HepG2 (cell line): ENCODE data around the gene MEX3A. TPM values are rescaled to one million over a fixed set of nuclear protein-coding genes. Genes with fewer than 3 reads are reported as not detected.

Experiments used
- BCLAF1 ChIP-seq: fragments of 450-650 bp; IDR thresholded peaks from 2 replicates; pipeline ENCODE4 v1.6.1; 2017; ENCODE audit warnings: mild to moderate bottlenecking
- CCDC6 ChIP-seq: sonication (generic); formaldehyde crosslinking; IDR thresholded peaks from 2 replicates; pipeline ENCODE4 v1.8.1; 2022; ENCODE audit warnings: mild to moderate bottlenecking, missing genetic modification reagents, moderate library complexity
- GATA4 ChIP-seq: sonication (generic); IDR thresholded peaks from 2 replicates; pipeline ENCODE4 v1.6.1; 2016; ENCODE audit warnings: antibody characterized with exemption, low read depth, borderline replicate concordance
- HHEX ChIP-seq: IDR thresholded peaks from 2 replicates; pipeline ENCODE4 v1.6.1; 2016; ENCODE audit warnings: control low read depth
- HOXD1 ChIP-seq: sonication (generic); formaldehyde crosslinking; IDR thresholded peaks from 2 replicates; pipeline ENCODE4 v1.5.0; 2020; ENCODE audit warnings: missing genetic modification reagents
- JUNB ChIP-seq: sonication (generic); formaldehyde crosslinking; IDR thresholded peaks from 2 replicates; pipeline ENCODE4 v1.8.0; 2022; ENCODE audit warnings: missing genetic modification reagents, mild to moderate bottlenecking, borderline replicate concordance
- MTA3 ChIP-seq: sonication (generic); formaldehyde crosslinking; IDR thresholded peaks from 2 replicates; pipeline ENCODE4 v1.4.0; 2020; ENCODE audit warnings: missing genetic modification reagents
- NKX3-1 ChIP-seq: sonication (generic); formaldehyde crosslinking; IDR thresholded peaks from 2 replicates; pipeline ENCODE4 v1.5.0; 2020; ENCODE audit warnings: missing genetic modification reagents
- PHF5A ChIP-seq: IDR thresholded peaks from one replicate; pipeline ENCODE4 v1.6.1; 2018; ENCODE audit warnings: low read depth, missing genetic modification reagents; ENCODE audit not compliant: unreplicated experiment
- RAD51 ChIP-seq: fragments of 450-650 bp; IDR thresholded peaks from 2 replicates; pipeline ENCODE4 v1.6.1; 2016; ENCODE audit warnings: borderline replicate concordance
- RELA ChIP-seq: sonication (generic); formaldehyde crosslinking; IDR thresholded peaks from 2 replicates; pipeline ENCODE4 v1.4.0; 2020; ENCODE audit warnings: missing genetic modification reagents
- RFXANK ChIP-seq: IDR thresholded peaks from 2 replicates; pipeline ENCODE4 v1.6.1; 2016
- SP4 ChIP-seq: sonication (generic); formaldehyde crosslinking; IDR thresholded peaks from 2 replicates; pipeline ENCODE4 v1.8.1; 2023; ENCODE audit warnings: mild to moderate bottlenecking, missing genetic modification reagents
- TAF1 ChIP-seq: sonication (generic); formaldehyde crosslinking; IDR thresholded peaks from 2 replicates; pipeline ENCODE4 v1.4.0; 2020; ENCODE audit warnings: missing genetic modification reagents
- THAP11 ChIP-seq: IDR thresholded peaks from 2 replicates; pipeline ENCODE4 v1.6.1; 2016; ENCODE audit warnings: missing biosample characterization, missing genetic modification reagents
- TMF1 ChIP-seq: sonication (generic); formaldehyde crosslinking; IDR thresholded peaks from 2 replicates; pipeline ENCODE4 v1.8.1; 2022; ENCODE audit warnings: low read depth, missing genetic modification reagents
- ZNF563 ChIP-seq: sonication (generic); formaldehyde crosslinking; IDR thresholded peaks from 2 replicates; pipeline ENCODE4 v1.8.0; 2022; ENCODE audit warnings: mild to moderate bottlenecking, moderate library complexity, missing genetic modification reagents
- ZNF674 ChIP-seq: sonication (generic); formaldehyde crosslinking; IDR thresholded peaks from 2 replicates; pipeline ENCODE4 v1.5.0; 2020; ENCODE audit warnings: low read depth, mild to moderate bottlenecking, missing genetic modification reagents
- polyA plus RNA-seq, 8 experiments: library from polyadenylated mRNA; depleted of rRNA in 3 of 8; stranded (reverse) in 7 of 8; unstranded in 1 of 8; fragments of >200 nt; fragmentation: Illumina TruSeq in 4 of 8; extraction: Trizol in 4 of 8; gene quantifications; 2 replicates each; pipeline versions ENCODE4 v1.2.1 to v1.2.3, GENCODE V29; 2011 to 2016; ENCODE audit warnings: low read depth in 4 of 8, missing spikeins in 1 of 8, mixed read lengths in 1 of 8; ENCODE audit not compliant: insufficient read depth in 1 of 8
- total RNA-seq, 5 experiments: library from RNA; depleted of rRNA; stranded (reverse); fragments of >200 nt; fragmentation: Illumina TruSeq; extraction: Trizol; gene quantifications; 2 replicates each; pipeline ENCODE4 v1.2.3, GENCODE V29; 2016; ENCODE audit warnings: low read depth in 1 of 5
- TF ChIP-seq, protein P1 (sequence below): fragments of 450-650 bp; IDR thresholded peaks from 2 replicates; pipeline ENCODE4 v1.6.1; 2016
- TF ChIP-seq, protein P2 (sequence below): sonication (generic); formaldehyde crosslinking; IDR thresholded peaks from 2 replicates; pipeline ENCODE4 v1.4.0; 2020; ENCODE audit warnings: missing genetic modification reagents
- TF ChIP-seq, protein P3 (sequence below): IDR thresholded peaks from 2 replicates; pipeline ENCODE4 v1.6.1; 2018; ENCODE audit warnings: missing genetic modification reagents
- TF ChIP-seq, protein P4 (sequence below): sonication (generic); formaldehyde crosslinking; IDR thresholded peaks from 2 replicates; pipeline ENCODE4 v1.8.0; 2022; ENCODE audit warnings: missing genetic modification reagents, mild to moderate bottlenecking, inconsistent platforms, borderline replicate concordance

The MEX3A gene
- total and polyA plus RNA-seq, 2 of the 13 experiments (the other 11 are each of a cell fraction or from before 2014, with no cell fraction given) = 7.6 to 9.1 TPM

- TF ChIP-seq, protein P1, sequence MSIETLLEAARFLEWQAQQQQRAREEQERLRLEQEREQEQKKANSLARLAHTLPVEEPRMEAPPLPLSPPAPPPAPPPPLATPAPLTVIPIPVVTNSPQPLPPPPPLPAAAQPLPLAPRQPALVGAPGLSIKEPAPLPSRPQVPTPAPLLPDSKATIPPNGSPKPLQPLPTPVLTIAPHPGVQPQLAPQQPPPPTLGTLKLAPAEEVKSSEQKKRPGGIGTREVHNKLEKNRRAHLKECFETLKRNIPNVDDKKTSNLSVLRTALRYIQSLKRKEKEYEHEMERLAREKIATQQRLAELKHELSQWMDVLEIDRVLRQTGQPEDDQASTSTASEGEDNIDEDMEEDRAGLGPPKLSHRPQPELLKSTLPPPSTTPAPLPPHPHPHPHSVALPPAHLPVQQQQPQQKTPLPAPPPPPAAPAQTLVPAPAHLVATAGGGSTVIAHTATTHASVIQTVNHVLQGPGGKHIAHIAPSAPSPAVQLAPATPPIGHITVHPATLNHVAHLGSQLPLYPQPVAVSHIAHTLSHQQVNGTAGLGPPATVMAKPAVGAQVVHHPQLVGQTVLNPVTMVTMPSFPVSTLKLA = no peak
- TF ChIP-seq NKX3-1 (no peak), RELA (CRISPR knock-in tag) (no peak), RFXANK (no peak), GATA4 (no peak), PHF5A (CRISPR knock-in tag) (no peak), MTA3 (no peak), JUNB (CRISPR knock-in tag) (peak; percentile 100), TMF1 (no peak), ZNF674 (0 out of 2 replicates have a peak, but pooled peaks have one; percentile 48), HOXD1 (CRISPR knock-in tag) (no peak), SP4 (CRISPR knock-in tag) (peak; percentile 50; the same call in 1 of the 2 replicates), ZNF563 (CRISPR knock-in tag) (0 out of 2 replicates have a peak, but pooled peaks have one; percentile 28), HHEX (CRISPR knock-in tag) (no peak), RAD51 (no peak), THAP11 (CRISPR knock-in tag) (peak; percentile 83), CCDC6 (CRISPR knock-in tag) (no peak; the same call in 1 of the 2 replicates), BCLAF1 (no peak), TAF1 (peak; percentile 19; the same call in 1 of the 2 replicates)
- TF ChIP-seq, protein P2, sequence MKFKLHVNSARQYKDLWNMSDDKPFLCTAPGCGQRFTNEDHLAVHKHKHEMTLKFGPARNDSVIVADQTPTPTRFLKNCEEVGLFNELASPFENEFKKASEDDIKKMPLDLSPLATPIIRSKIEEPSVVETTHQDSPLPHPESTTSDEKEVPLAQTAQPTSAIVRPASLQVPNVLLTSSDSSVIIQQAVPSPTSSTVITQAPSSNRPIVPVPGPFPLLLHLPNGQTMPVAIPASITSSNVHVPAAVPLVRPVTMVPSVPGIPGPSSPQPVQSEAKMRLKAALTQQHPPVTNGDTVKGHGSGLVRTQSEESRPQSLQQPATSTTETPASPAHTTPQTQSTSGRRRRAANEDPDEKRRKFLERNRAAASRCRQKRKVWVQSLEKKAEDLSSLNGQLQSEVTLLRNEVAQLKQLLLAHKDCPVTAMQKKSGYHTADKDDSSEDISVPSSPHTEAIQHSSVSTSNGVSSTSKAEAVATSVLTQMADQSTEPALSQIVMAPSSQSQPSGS (CRISPR knock-in tag) = peak; percentile 95
- TF ChIP-seq, protein P3, sequence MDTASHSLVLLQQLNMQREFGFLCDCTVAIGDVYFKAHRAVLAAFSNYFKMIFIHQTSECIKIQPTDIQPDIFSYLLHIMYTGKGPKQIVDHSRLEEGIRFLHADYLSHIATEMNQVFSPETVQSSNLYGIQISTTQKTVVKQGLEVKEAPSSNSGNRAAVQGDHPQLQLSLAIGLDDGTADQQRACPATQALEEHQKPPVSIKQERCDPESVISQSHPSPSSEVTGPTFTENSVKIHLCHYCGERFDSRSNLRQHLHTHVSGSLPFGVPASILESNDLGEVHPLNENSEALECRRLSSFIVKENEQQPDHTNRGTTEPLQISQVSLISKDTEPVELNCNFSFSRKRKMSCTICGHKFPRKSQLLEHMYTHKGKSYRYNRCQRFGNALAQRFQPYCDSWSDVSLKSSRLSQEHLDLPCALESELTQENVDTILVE (CRISPR knock-in tag) = 0 out of 2 replicates have a peak, but pooled peaks have one; percentile 29
- TF ChIP-seq, protein P4, sequence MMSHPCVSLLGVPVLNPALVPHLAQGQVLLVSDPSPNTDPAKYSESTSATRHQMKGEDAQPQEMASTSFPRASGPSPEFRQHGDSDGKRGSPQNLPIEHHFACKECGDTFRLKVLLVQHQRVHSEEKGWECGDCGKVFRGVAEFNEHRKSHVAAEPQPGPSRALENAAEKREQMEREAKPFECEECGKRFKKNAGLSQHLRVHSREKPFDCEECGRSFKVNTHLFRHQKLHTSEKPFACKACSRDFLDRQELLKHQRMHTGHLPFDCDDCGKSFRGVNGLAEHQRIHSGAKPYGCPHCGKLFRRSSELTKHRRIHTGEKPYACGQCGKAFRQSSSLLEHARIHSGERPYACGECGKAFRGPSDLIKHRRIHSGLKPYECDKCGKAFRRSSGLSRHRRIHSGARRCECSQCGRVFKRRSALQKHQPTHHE (CRISPR knock-in tag) = 0 out of 2 replicates have a peak, but pooled peaks have one; percentile 57
Measured at GRCh38 chr1:156129687-156130577, 47.7 kb upstream of the MEX3A start (continued).
